Measurements from ENCODE around the gene PTHLH. TPM values are rescaled to one million over a fixed set of nuclear protein-coding genes. Genes with fewer than 3 reads are reported as not detected.

PTHLH gene
- total RNA-seq, 1 donor from 2014 or later, result 6.5 TPM

DNA sequence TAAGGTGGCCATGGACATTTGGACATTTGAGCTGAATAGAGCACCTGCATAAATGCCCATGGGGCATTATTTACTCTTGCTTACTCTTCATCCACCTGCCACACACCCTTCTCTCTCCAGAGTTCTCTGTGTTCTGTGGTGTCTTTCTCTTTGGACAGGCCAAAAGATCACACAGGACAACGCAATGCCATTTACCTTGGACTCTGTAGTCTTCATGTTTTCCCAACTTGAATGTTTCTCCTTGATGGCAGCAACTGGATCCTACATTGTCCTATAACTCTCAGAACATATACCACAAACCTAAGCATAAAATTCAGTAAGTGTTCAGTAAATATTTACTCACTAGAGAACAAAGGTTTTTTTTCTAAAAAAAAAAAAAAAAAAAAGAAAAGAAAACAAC, 41.7 kb upstream of the PTHLH start:
- no peak for DNase-seq (ENCODE audit: low spot score in 2 of 2, unreplicated experiment in 2 of 2)
- Mint-ChIP-seq H3K4me1 (no peaks in the 10 kb centered on the region), H3K4me3 (no peak overlapping the region), H3K27ac (no peak overlapping the region), H3K36me3 (no peaks in the 10 kb centered on the region), H3K9me3 (peaks cover 9% of the 10 kb centered on the region), H3K27me3 (ENCODE audit: low read depth) (no peaks in the 10 kb centered on the region)
- TF ChIP-seq CTCF (IDR thresholded peaks at IDR 0.05; ENCODE audit: unreplicated experiment), result no peak

- Mint-ChIP-seq H3K9me3 (peaks cover 13% of the 10 kb centered on the region), H3K4me3 (no peak overlapping the region), H3K27me3 (ENCODE audit: low read depth) (no peaks in the 10 kb centered on the region), H3K4me1 (no peaks in the 10 kb centered on the region), H3K27ac (no peak overlapping the region), H3K36me3 (no peaks in the 10 kb centered on the region)
- DNase-seq (ENCODE audit: low spot score in 2 of 2, unreplicated experiment in 2 of 2), result no peak
- TF ChIP-seq CTCF (IDR thresholded peaks at IDR 0.05; ENCODE audit: unreplicated experiment), result no peak
Measured at GRCh38 chr12:28012333-28012918, 39.9 kb upstream of the PTHLH start.

DNA sequence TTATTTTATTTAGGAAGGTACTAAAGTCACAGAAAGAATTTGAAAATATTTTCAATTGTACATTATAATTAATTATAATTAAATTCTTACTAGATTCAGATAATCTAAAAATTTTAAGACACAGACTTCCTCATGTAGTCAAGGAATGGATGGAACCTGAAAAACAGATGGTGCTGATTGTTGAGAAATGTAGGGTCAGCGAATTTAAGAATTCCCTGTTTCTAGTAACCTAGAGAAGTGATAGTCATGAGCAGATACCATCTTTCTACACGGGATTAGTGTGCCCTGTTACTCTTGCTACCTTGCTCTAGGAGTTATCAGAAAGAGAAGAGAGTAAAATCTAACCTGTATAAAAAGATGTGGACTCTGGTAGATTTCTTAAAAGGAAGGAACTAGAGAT, 37.5 kb upstream of the PTHLH start:
- Mint-ChIP-seq H3K4me1 (no peaks in the 10 kb centered on the region), H3K36me3 (no peaks in the 10 kb centered on the region), H3K9me3 (peaks cover 7% of the 10 kb centered on the region), H3K27ac (no peak overlapping the region), H3K4me3 (no peak overlapping the region), H3K27me3 (ENCODE audit: low read depth) (no peaks in the 10 kb centered on the region)
- TF ChIP-seq CTCF (IDR thresholded peaks at IDR 0.05; ENCODE audit: unreplicated experiment), result no peak
- DNase-seq (ENCODE audit: low spot score in 2 of 2, unreplicated experiment in 2 of 2), result no peak

DNA sequence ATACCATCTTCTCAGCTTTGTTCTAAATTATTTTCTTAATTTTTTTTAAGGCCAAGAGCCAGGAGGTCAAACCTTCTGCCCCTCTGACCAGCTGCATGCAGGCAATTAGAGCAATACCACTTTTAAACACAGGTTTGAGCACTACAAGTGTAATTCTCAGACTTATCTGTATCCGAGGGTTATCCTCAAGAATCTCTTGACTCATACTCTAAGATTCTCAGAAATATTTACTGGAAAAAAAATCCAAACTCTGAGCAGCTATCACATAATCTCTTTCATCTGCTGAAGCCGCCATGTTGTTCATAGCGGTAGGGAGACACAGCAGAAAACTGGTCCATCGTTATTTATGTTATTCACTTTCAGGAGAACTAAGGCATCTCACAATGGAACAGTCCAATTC, 27.4 kb upstream of the PTHLH start:
- no peak overlapping the region for H3K4me3 Mint-ChIP-seq
- H3K27ac Mint-ChIP-seq, result no peak overlapping the region
- no peak for DNase-seq (ENCODE audit: low spot score in 2 of 2, unreplicated experiment in 2 of 2)
- no peaks in the 10 kb centered on the region for H3K36me3 Mint-ChIP-seq
- no peaks in the 10 kb centered on the region for H3K27me3 Mint-ChIP-seq (ENCODE audit: low read depth)
- no peak for TF ChIP-seq CTCF (IDR thresholded peaks at IDR 0.05; ENCODE audit: unreplicated experiment)
- H3K9me3 Mint-ChIP-seq, result peaks cover 3% of the 10 kb centered on the region
- peaks cover 2% of the 10 kb centered on the region for H3K4me1 Mint-ChIP-seq

DNA sequence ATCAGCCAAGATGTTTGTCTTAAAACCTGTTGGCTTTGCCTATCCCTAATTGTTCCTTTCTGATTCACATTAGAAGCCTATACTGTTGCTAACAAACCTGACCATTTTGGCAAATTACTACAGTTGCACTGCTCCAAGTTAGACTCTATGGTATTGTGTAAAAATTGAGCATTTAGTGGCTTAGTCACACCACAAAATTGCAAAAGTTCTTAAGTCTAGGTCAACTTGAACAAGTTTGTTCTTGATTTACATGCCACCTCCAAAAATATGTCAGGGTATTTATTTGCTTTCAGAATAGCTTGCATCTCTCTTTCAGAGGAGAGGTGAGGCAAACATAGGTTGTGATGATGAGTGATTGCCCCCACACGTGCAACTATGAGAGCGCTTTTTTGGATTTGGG, 27.0 kb upstream of the PTHLH start:
- peaks cover 2% of the 10 kb centered on the region for H3K4me1 Mint-ChIP-seq
- no peak overlapping the region for H3K27ac Mint-ChIP-seq
- DNase-seq (ENCODE audit: low spot score in 2 of 2, unreplicated experiment in 2 of 2), result no peak
- no peak for TF ChIP-seq CTCF (IDR thresholded peaks at IDR 0.05; ENCODE audit: unreplicated experiment)
- H3K9me3 Mint-ChIP-seq, result peaks cover 3% of the 10 kb centered on the region
- no peaks in the 10 kb centered on the region for H3K36me3 Mint-ChIP-seq
- no peak overlapping the region for H3K4me3 Mint-ChIP-seq
- H3K27me3 Mint-ChIP-seq (ENCODE audit: low read depth), result no peaks in the 10 kb centered on the region

GRCh38 chr12:27998658-27999057, 26.1 kb upstream of the PTHLH start:
- no peaks in the 10 kb centered on the region for H3K27me3 Mint-ChIP-seq (ENCODE audit: low read depth)
- H3K27ac Mint-ChIP-seq, result no peak overlapping the region
- peaks cover 3% of the 10 kb centered on the region for H3K9me3 Mint-ChIP-seq
- DNase-seq (ENCODE audit: low spot score in 2 of 2, unreplicated experiment in 2 of 2), result no peak
- no peaks in the 10 kb centered on the region for H3K36me3 Mint-ChIP-seq
- TF ChIP-seq CTCF (IDR thresholded peaks at IDR 0.05; ENCODE audit: unreplicated experiment), result no peak
- peaks cover 2% of the 10 kb centered on the region for H3K4me1 Mint-ChIP-seq
- H3K4me3 Mint-ChIP-seq, result no peak overlapping the region
